GM19468 (cell line): ENCODE measurements around the gene STEAP3.

Experiments
- ATAC-seq: cut with Tn5 transposase; IDR thresholded peaks from one replicate; pipeline ENCODE4 v1.9.1; 2021; ENCODE audit warnings: mild to moderate bottlenecking, moderate library complexity, moderate number of reproducible peaks; ENCODE audit not compliant: unreplicated experiment; ENCODE audit errors: extremely low read depth

Gene STEAP3

GRCh38 chr2:119245076-119245840, 21.6 kb downstream of the STEAP3 start:
- no peak for ATAC-seq

- ATAC-seq = no peak
Observed at GRCh38 chr2:119245841-119246230, 22.2 kb downstream of the STEAP3 start.

DNA sequence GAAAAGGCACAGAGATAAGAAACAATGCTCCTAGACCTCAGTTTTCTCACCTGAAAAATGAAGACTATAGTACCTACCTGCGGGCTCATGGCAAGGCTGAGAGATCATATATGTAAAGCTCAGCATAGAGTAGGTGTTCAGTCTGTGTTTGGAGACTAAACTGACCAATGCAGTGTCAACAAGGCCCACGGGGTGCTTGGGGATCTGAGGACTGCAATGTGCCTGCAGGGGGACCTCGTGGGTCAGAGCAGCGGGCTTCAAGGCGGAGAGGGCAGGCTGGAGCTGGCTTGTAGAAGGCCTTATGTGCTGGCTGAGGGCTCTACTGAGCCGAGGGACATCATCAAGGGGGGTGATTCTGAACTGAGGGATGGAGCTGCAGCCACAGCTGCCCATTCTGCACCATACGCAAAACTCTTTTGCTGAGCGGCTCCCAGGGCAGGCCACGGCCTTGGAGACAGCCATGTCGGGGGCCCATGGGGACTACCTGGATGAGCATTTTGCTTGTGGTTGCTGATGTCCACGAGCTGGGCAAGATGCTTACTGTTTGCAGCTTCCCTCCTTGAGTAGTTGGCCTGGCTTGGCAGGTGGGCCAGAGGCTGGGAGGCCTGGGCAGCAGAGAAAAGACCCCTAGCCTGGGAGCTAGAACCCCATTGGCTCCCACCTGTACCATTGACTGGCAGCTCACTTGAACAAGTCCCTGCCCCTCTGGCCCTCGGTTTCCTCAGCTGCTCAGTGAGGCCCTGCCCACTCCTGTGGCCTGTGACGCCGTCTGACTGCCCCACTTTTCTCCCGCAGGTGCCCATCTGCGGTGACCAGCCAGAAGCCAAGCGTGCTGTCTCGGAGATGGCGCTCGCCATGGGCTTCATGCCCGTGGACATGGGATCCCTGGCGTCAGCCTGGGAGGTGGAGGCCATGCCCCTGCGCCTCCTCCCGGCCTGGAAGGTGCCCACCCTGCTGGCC, 23.5 kb downstream of the STEAP3 start:
- no peak for ATAC-seq

GRCh38 chr2:119247844-119248271, 24.2 kb downstream of the STEAP3 start:
- ATAC-seq = no peak

GRCh38 chr2:119248311-119248710, 24.7 kb downstream of the STEAP3 start:
- ATAC-seq = no peak

DNA sequence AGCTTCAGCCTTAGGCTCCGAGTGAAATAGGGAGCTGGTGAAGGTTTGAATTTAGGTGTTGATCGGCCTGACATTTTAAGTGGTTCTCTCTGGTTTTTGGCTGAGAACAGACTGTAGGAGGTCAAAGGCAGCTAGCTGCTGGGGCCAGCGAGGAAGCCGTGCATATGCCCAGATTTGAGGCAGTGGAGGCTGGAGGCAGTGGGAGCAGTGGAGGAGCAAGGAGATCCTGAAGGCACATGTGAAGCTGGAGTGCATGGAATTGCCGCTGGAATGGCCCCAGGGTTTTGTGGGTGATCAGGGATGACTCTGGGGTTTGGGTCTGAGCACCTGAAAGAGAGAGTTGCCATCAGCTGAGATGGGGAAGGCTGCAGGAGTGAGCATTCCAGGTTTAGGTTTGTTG, 25.1 kb downstream of the STEAP3 start:
- no peak for ATAC-seq

- no peak for ATAC-seq
Observed at GRCh38 chr2:119249311-119249710, 25.7 kb downstream of the STEAP3 start.

DNA sequence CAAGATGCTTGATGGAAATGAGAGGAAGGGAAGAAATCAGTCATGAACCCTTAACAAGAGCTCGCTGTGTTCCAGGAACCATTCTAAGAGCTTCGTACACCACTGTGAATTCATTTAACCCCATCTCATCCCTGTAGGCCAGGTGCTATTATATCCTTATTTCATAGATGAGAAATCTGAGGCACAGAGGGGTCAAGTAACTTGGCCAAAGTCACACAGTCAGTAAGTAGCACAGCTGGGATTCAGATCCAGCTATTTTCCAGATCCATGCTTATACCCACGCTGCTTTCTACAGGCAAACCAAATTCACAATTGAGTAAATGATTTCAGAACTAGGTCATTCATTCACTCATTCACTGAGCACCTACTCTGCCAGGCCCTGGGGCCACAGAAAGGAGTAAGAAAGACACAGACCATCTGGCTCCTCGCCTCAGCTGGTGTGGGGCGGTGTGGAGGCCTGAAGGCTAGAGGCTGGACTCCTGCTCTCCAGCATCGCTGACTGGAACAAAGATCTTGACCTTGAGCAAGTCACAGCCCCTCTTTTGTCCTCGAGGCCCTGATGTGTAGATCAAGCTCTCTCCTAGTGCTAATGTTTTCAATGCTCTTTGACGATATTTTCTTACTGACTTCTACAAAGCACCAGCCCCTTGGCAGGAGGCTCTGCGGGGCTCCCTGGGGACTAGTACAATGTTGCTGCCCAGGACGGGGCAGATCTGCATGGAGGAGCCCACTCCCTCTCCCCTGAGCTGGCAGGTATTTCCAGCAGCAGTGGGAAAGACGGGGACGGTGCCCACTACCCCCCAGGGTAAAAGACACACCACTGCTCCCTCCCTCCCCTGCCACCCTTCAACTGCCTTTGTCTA, 26.5 kb downstream of the STEAP3 start:
- ATAC-seq = no peak

GRCh38 chr2:119250718-119251290, 27.2 kb downstream of the STEAP3 start:
- no peak for ATAC-seq

DNA sequence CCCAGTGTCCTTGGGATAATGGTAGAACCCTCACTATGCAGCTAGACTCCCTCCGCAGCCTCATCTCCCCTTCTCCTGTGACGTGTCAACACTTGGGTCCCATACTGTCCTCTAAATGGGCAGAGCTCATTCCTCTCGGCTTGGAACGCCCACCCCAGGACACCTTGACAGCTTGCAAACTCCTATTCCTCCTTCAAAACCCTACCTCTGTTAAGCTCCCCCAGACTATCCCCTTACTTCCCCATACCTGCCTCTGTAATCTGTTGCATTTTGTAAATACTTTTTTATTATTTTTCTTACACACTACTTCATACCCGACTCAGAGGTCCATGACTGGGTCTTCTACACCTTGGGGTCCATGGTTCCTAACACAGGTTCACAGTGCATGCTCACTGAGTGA, 28.0 kb downstream of the STEAP3 start:
- ATAC-seq = no peak

GRCh38 chr2:119252186-119253113, 28.8 kb downstream of the STEAP3 start:
- no peak for ATAC-seq

DNA sequence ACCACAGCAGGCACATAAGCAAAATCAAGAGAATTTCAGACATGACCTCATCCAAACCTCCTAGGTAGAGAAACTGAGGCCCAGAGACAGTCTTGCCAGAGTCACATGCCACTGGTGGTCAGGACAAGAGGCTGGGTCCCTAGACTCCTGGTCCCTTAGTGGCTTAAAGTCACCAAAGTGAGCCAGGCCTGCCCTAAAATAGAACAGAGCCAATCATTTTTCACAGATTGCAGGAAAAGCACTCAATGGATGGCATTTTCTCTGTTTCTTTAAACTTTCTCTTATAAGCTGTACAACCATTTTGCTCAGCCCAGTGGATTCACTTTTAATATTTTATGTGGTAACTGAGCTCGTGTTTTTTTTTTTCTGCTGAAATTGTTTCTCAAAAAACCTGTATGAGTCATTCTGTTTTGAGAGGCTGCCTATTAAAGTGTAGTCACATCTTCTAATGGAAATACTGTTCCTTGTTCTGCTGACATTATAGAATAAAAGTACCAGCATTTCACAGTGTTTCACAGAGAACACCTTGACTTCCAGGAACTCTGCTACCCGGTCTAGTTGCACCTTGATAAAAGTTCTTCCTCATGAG, 29.6 kb downstream of the STEAP3 start:
- ATAC-seq = no peak

DNA sequence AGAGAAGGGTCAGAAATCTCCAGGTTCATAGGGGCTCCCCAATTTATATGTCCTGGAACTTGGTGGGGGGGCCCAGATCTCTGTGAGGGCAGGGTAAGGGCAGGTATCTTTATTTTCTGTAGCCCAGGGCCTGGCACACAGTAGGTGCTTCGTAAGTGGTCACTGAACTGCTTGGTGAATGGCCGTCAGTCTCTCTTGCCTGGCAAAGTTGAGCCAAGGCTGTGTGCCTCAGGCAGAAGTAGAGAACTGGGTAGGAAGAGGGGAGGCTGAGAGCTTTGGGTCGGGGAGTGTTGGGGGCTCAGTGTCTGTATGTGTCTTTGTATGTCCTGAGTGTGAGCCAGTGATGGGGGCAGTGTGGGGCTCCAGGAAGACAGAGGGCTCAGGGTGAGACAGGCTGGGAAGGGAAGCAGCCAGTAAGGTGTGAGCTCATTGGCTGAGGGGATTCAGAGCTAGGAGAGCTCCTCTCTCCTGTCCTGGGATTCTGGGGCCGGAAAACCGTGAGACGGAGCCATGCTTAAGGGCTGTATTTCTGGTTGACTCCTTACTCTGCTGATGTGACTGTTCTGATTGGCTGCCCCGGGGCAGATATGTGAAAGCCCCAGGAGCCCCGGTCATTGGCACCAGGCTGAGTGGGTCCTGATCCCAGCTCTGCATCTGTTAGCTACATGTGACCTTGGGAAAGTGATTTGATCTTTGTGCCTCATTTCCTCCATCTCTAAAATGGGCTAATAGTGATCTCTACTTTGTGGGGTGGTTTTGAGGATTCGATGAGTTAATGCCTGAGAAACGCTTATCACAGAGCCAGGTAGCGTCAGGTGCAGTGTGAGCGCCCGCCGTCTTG, 30.3 kb downstream of the STEAP3 start:
- no peak for ATAC-seq

GRCh38 chr2:119254601-119255080, 31.0 kb downstream of the STEAP3 start:
- ATAC-seq = no peak

- ATAC-seq = no peak
Observed at GRCh38 chr2:119255760-119256581, 32.3 kb downstream of the STEAP3 start.

GRCh38 chr2:119256582-119256921, 32.9 kb downstream of the STEAP3 start:
- no peak for ATAC-seq

DNA sequence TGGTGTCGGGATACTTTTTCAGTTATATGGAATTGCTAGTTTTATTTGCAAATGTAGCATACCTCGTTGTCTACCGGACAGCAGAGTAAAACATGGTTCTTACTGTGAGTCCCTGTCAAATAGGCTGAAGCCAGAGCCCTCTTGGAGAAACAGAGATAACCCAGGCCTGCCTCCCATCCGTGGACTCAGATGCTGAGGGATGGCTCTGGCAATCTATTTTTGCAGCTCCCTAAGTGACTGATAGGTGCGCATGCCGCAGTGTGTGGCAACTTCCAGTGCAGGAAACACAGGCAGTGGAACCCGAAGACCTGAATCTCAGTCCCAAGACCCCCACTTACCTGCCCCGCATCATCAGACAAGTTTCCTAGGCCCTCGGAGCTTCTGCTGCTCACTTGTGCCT, 33.6 kb downstream of the STEAP3 start:
- ATAC-seq = no peak
